ENCODE measurements around the gene GPC5. TPM values are rescaled to one million over a fixed set of nuclear protein-coding genes. Genes with fewer than 3 reads are reported as not detected.
"Not testable (repeated sequence)": the region's sequence is repeated elsewhere in the genome, so short reads cannot be mapped to it uniquely, and the experiment has no call there.

Gene GPC5
- total RNA-seq, 1 experiment from 2014 or later, result 0.26 TPM

DNA sequence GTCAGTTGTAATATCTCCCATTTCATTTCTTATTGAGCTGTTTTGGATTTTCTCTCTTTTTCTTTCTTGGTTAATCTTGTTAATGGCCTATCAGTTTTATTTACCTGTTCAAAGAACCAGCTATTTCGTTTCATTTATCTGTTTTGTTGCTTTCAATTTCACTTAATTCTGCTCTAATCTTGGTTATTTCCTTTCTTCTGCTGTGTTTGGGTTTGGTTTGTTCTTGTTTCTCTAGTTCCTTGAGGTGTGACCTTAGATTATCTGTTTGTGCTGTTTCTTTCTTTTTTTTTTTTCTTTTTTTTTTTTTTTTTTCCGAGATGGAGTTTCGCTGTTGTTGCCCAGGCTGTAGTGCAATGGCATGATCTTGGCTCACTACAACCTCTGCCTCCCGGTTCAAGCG lies 896.1 kb downstream of the GPC5 start:
- H3K4me3 ChIP-seq (ENCODE audit: low read depth in 2 of 2, low read length in 2 of 2); CTCF ChIA-PET; POLR2A ChIA-PET; H3K9me3 ChIP-seq (ENCODE audit: control insufficient read depth, insufficient read depth, low read depth, low read length); H3K4me1 ChIP-seq (ENCODE audit: control insufficient read depth, insufficient read depth, low read length); intact Hi-C loops (cut with micrococcal nuclease; ENCODE audit: unreplicated experiment); H3K27ac ChIP-seq (ENCODE audit: low read length); H3K36me3 ChIP-seq (ENCODE audit: control insufficient read depth, insufficient read depth, low read length); ATAC-seq; in situ Hi-C loops (cut with HindIII; ENCODE audit: low pct_unique_long_range_greater_than_20kb, low sequenced_read_pairs); DNase-seq (ENCODE audit: low read depth, low spot score); H3K27me3 ChIP-seq (ENCODE audit: control insufficient read depth, insufficient read depth, low read length); BruUV-seq (replicated peaks): not testable (repeated sequence)

DNA sequence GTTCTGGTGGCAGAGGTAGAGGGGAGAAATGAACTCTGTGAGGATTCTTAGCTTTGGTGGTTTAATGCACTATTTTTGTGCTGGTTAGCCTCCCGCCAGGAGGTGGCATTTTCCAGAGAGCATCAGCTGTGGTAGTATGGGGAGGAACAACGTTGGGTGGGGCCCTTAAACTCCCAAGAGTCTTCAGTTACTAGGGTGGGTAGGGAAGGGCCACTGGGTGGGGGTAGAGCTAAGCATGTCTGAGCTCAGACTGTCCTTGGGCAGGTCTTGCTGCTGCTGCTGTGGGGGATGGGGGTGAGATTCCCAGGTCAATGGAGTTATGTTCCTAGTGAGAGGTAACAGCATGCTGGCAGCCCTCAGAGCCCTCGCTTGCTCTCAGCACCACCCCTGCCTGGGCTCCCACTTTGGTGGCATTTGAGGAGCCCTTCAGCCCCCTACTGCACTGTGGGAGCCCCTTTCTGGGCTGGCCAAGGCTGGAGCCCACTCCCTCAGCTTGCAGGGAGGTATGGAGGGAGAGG lies 897.8 kb downstream of the GPC5 start:
- H3K27me3 ChIP-seq (ENCODE audit: control insufficient read depth, insufficient read depth, low read length); H3K27ac ChIP-seq (ENCODE audit: low read length); H3K36me3 ChIP-seq (ENCODE audit: control insufficient read depth, insufficient read depth, low read length); H3K9me3 ChIP-seq (ENCODE audit: control insufficient read depth, insufficient read depth, low read depth, low read length); DNase-seq (ENCODE audit: low read depth, low spot score); BruUV-seq (replicated peaks); POLR2A ChIA-PET; H3K4me1 ChIP-seq (ENCODE audit: control insufficient read depth, insufficient read depth, low read length); intact Hi-C loops (cut with micrococcal nuclease; ENCODE audit: unreplicated experiment); H3K4me3 ChIP-seq (ENCODE audit: low read depth in 2 of 2, low read length in 2 of 2); in situ Hi-C loops (cut with HindIII; ENCODE audit: low pct_unique_long_range_greater_than_20kb, low sequenced_read_pairs); CTCF ChIA-PET; ATAC-seq: not testable (repeated sequence)

- ATAC-seq, result no peak
- no peak for DNase-seq (ENCODE audit: low read depth, low spot score)
- no TSS peak for BruUV-seq (replicated peaks)
- in situ Hi-C loops (cut with HindIII; ENCODE audit: low pct_unique_long_range_greater_than_20kb, low sequenced_read_pairs), result no loop called here
- H3K36me3 ChIP-seq (ENCODE audit: control insufficient read depth, insufficient read depth, low read length), result no peaks in the 10 kb centered on the region
- H3K4me3 ChIP-seq (ENCODE audit: low read depth in 2 of 2, low read length in 2 of 2), result no peak overlapping the region
- intact Hi-C loops (cut with micrococcal nuclease; ENCODE audit: unreplicated experiment), result no loop called here
- CTCF ChIA-PET, result no interaction called here
- H3K9me3 ChIP-seq (ENCODE audit: control insufficient read depth, insufficient read depth, low read depth, low read length), result no peaks in the 10 kb centered on the region
- POLR2A ChIA-PET, result no interaction called here
- TF ChIP-seq, protein P1, sequence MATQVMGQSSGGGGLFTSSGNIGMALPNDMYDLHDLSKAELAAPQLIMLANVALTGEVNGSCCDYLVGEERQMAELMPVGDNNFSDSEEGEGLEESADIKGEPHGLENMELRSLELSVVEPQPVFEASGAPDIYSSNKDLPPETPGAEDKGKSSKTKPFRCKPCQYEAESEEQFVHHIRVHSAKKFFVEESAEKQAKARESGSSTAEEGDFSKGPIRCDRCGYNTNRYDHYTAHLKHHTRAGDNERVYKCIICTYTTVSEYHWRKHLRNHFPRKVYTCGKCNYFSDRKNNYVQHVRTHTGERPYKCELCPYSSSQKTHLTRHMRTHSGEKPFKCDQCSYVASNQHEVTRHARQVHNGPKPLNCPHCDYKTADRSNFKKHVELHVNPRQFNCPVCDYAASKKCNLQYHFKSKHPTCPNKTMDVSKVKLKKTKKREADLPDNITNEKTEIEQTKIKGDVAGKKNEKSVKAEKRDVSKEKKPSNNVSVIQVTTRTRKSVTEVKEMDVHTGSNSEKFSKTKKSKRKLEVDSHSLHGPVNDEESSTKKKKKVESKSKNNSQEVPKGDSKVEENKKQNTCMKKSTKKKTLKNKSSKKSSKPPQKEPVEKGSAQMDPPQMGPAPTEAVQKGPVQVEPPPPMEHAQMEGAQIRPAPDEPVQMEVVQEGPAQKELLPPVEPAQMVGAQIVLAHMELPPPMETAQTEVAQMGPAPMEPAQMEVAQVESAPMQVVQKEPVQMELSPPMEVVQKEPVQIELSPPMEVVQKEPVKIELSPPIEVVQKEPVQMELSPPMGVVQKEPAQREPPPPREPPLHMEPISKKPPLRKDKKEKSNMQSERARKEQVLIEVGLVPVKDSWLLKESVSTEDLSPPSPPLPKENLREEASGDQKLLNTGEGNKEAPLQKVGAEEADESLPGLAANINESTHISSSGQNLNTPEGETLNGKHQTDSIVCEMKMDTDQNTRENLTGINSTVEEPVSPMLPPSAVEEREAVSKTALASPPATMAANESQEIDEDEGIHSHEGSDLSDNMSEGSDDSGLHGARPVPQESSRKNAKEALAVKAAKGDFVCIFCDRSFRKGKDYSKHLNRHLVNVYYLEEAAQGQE (IDR thresholded peaks at IDR 0.05; ENCODE audit: insufficient read depth in 1 of 2, low read depth in 2 of 2, low read length in 1 of 2), result no peak
- no peak for TF ChIP-seq CTCF (IDR thresholded peaks at IDR 0.05)
- no peak for TF ChIP-seq SIN3A (IDR thresholded peaks at IDR 0.05; ENCODE audit: borderline replicate concordance, insufficient read depth, low read depth, low read length)
- no peak for TF ChIP-seq TCF7L2 (IDR thresholded peaks at IDR 0.05; ENCODE audit: low read depth, low read length)
- TF ChIP-seq POLR2AphosphoS5 (IDR thresholded peaks at IDR 0.05; ENCODE audit: low read depth, low read length), result no peak
- H3K27ac ChIP-seq (ENCODE audit: low read length), result no peak overlapping the region
- no peaks in the 10 kb centered on the region for H3K4me1 ChIP-seq (ENCODE audit: control insufficient read depth, insufficient read depth, low read length)
- H3K27me3 ChIP-seq (ENCODE audit: control insufficient read depth, insufficient read depth, low read length), result no peaks in the 10 kb centered on the region
Measured at GRCh38 chr13:92297971-92298942, 899.8 kb downstream of the GPC5 start.
